C4-2B (cell line): ENCODE data around the gene RTP5.
"Not testable (repeated sequence)": the region's sequence is repeated elsewhere in the genome, so short reads cannot be mapped to it uniquely, and the experiment has no call there.

ENCODE experiments used
- ZFX ChIP-seq: fragments of 450-650 bp; IDR thresholded peaks from 2 replicates; pipeline ENCODE4 v1.6.1; 2017
- TF ChIP-seq, protein P1 (sequence below): fragments of 450-650 bp; conservative IDR thresholded peaks from 2 replicates; pipeline ENCODE4 v1.5.1; 2017; ENCODE audit warnings: mild to moderate bottlenecking

DNA sequence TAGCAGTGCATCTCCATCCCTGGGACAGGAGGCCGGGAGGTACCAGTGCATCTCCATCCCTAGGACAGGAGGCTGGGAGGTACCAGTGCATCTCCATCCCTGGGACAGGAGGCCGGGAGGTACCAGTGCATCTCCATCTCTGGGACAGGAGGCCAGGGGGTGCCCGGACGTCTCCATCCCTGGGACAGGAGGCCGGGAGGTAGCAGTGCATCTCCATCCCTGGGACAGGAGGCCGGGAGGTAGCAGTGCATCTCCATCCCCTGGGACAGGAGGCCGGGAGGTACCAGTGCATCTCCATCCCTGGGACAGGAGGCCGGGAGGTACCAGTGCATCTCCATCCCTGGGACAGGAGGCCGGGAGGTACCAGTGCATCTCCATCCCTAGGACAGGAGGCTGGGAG is 52.1 kb downstream of the RTP5 start:
- not testable (repeated sequence) for TF ChIP-seq ZFX
- TF ChIP-seq, protein P1, sequence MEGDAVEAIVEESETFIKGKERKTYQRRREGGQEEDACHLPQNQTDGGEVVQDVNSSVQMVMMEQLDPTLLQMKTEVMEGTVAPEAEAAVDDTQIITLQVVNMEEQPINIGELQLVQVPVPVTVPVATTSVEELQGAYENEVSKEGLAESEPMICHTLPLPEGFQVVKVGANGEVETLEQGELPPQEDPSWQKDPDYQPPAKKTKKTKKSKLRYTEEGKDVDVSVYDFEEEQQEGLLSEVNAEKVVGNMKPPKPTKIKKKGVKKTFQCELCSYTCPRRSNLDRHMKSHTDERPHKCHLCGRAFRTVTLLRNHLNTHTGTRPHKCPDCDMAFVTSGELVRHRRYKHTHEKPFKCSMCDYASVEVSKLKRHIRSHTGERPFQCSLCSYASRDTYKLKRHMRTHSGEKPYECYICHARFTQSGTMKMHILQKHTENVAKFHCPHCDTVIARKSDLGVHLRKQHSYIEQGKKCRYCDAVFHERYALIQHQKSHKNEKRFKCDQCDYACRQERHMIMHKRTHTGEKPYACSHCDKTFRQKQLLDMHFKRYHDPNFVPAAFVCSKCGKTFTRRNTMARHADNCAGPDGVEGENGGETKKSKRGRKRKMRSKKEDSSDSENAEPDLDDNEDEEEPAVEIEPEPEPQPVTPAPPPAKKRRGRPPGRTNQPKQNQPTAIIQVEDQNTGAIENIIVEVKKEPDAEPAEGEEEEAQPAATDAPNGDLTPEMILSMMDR, result not testable (repeated sequence)
